ENCODE data around the gene RPS19BP1.
A peak's percentile ranks its signal among the peaks of the same experiment; 100 is the strongest.

Gene RPS19BP1

DNA sequence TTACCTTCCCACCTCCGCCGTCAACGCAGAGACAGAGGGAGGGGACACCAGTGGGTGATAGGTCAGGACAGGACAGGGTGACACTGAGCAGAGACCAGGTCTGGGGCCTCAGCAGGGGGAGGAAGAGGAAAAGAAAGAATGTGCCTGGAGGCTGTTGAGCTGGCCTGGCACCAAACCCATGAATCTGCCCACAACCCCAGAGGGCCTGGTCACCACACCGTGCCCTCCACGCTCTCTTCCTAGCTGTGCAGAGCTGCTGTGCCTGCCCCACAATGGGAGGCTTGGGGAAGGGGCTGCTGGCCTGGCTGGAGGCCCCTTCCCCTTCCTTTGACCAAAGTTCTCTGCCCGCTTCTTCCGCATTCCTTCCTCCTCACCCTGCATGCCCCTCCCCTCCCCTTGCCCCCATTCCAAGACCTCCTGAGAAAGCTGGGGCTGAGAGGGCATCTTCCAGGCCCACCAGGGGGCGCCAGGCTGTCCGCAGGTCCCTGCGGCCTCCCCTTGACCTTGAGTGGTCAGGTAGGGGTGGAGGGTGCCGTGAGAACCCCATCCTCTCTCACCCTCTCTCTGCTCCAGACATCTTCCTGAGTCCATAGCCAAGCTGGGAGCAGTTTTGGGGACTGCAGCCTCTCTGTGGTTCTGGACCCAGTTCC, 27.0 kb upstream of the RPS19BP1 start:
- peak; percentile 28 for DNase-seq (ENCODE audit: low spot score)

GRCh38 chr22:39558950-39559349, 26.4 kb upstream of the RPS19BP1 start:
- DNase-seq (ENCODE audit: low spot score) = no peak

GRCh38 chr22:39558254-39558727, 25.7 kb upstream of the RPS19BP1 start:
- no peak for DNase-seq (ENCODE audit: low spot score)

DNA sequence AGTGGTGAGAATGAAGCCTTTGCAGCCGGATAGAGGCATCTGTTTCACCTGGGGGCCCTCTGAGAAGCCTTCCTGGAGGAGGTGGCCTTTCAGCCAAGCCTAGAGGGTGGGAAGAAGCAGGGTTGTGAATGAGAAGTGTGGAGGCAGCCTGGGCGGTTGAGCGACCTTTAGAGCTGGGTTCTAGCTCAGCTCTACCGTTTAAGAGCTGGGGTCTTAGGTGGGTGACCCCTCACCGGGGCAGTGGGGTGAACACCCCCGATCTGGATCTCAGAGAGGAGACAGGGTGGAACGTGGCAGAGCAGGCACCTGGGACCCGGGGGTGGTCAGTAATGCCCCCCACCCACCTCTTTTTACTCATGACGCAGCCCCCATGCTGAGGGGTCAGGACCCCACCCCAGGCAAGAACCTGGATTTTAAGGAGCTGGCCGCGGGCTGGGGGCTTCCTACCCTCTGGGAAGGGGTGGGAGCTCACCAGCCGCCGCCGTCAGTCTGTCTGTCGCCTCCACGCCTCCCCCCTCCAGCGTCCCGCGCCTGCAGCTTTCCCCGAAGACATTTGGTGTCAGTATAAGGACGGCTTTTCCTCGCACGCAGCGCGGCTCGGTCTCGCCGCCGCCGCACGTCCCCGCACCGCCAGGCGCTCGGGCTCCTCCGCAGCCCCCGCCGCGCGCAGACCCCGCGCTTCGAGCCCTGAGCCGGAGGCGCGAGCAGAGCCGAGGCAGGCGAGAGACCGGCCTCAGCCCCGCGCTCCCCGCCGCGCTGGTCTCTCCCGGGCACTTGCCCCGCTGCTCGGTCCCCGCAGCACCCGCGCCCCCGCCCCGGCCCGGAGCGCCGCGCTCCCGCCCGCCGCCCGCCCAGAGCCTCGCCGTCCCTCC, 24.7 kb upstream of the RPS19BP1 start:
- DNase-seq (ENCODE audit: low spot score) = no peak

DNA sequence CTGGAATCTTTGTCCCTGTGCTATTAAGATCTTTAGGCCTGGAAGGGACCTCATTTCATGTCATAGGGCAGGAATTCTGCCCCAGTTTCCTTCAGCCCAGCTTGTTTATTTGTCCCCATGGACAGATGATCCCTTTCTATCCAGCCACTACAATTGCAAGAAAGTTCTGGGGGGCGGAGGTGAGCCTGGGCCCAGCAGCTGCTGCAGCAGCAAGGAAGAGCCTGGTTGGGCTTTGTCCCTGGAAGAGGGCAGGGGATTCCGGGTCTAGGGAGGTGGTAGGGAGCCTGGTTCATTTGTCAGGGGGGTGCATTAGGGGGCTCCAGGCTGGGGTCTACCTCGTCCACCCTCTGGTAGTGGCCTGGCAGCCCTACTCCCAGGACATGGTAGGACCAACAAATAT, 21.6 kb upstream of the RPS19BP1 start:
- DNase-seq (ENCODE audit: low spot score) = no peak

- DNase-seq (ENCODE audit: low spot score) = no peak
Observed at GRCh38 chr22:39553429-39553828, 20.9 kb upstream of the RPS19BP1 start.

DNA sequence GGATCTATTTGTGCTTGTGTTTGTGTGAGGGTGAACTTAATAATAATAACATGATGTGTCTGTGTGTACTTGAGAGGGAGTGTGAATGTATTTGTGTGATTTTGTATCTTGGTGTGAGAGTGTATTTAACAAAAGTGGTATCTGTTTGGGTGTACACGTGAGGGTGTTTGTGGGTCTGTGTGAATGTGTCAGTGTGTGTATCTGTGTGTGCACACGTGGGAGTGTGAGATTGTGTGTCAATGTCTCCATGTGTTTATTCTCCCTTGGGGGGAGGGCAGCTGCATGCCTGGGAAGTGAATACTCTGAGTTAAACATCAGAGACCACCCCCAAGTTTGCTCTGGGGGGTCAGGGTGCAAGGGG, 15.0 kb upstream of the RPS19BP1 start:
- no peak for DNase-seq (ENCODE audit: low spot score)

- DNase-seq (ENCODE audit: low spot score) = no peak
Observed at GRCh38 chr22:39546889-39547586, 14.5 kb upstream of the RPS19BP1 start.

GRCh38 chr22:39545386-39546365, 13.1 kb upstream of the RPS19BP1 start:
- no peak for DNase-seq (ENCODE audit: low spot score)

DNA sequence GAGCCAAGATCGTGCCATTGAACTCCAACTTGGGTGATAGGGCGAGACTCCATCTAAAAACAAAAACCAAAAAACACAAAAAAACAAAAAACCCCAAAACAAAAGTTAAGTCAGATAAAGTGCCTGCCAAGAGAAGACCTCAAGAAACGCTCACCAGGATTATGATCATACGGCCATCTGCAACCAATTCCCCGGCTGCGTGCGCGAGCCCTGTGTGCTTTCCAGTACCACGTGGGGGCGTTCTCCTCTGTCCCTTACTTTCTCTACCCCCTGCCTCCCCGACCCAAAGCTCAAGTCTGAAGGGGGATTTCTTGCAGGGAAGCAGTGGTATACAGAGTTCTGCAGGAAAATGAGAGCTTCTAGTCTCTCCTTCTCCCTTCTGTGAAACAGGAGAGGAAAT, 10.5 kb upstream of the RPS19BP1 start:
- DNase-seq (ENCODE audit: low spot score) = peak; percentile 62

- DNase-seq (ENCODE audit: low spot score) = no peak
Observed at GRCh38 chr22:39537975-39538374, 5.4 kb upstream of the RPS19BP1 start.

DNA sequence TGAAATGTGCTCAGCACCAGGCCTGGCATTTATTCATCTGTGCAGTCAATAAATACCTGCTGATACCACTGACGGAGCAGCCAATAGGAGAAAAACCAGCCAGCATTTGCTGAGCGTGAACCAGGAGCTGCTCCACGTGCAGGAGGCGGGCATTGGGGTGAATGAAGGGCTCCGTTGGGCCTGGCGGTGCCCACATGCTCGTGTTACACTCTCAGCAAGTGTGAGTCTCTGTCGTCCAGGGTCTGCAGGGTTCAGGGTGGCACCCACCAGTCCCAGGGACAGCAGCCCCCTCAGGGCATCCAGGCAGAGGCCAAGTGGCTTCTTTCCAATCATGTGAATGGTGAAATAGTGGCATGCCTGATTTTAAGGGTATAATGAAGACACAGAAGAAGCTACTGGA, 4.2 kb upstream of the RPS19BP1 start:
- no peak for DNase-seq (ENCODE audit: low spot score)

DNA sequence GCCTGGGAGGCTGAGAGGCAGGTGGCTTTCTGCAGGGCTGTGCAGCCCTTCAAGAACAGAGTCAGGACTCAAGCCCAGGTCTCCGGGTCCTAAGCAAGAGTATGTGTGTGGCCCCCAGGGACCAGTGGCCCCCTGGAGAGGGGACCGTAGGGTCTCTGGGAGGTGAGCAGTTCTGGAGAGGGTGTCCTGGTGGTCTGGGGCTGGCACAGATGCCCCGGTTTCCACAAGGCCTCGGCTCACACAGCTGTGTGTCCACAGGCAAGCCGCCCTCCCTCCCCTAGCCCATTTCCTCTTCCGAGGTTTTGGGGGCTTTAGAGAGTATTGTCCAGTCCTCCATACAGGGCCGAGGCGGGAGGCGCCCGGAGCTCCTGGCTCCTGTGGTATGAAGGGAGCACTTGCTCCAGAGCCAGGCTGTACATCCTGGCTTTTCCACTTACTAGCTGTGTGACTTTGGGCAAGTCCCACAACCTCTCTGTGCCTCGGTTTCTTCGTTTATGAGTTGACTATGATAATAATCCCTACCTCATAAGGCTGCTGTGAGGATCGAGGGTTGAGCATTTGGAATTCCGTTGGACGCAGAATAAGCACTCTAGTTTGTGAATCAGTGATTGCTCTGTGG, 3.4 kb upstream of the RPS19BP1 start:
- DNase-seq (ENCODE audit: low spot score) = no peak

DNA sequence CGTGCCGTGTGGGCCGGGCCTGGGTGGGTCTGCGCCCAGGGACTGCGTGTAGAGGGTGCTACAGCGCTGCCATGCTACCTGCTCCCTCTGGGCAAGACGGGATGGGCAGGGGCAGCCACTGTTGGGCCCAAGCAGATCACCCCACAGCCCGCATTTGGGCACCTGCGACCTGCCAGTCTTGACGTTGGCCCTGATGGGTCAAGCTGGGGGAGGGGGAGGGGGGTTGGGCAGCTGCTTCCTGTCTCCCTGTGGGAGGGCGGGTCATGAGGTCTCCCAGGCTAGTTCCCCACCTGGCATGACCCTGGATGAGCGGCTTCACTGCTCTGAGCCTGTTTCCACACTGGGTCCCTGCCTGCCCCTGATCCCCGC, 2.8 kb upstream of the RPS19BP1 start:
- DNase-seq (ENCODE audit: low spot score) = no peak

GRCh38 chr22:39534591-39535356, 2.2 kb upstream of the RPS19BP1 start:
- peak; percentile 79 for DNase-seq (ENCODE audit: low spot score)

DNA sequence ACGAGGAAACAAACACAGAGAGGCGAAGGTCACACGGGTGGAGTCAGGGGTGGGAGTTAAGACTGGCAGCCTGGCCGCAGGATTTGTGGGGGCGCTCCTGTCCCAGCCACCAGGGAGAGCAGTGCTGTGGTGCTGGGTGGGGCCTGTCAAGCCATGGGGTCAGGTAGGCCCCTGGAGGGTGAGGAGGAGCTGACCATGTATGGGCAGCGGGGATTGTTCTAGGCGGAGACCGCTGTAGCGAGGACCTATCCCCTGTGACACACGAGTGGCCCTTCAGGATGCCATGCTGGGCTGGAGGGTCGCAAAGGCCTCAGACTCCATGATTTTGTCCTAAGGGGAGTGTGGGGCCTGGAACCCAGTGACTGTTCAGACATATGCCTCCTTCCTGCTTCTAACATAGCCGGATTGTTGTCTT, 1.6 kb upstream of the RPS19BP1 start:
- DNase-seq (ENCODE audit: low spot score) = no peak

DNA sequence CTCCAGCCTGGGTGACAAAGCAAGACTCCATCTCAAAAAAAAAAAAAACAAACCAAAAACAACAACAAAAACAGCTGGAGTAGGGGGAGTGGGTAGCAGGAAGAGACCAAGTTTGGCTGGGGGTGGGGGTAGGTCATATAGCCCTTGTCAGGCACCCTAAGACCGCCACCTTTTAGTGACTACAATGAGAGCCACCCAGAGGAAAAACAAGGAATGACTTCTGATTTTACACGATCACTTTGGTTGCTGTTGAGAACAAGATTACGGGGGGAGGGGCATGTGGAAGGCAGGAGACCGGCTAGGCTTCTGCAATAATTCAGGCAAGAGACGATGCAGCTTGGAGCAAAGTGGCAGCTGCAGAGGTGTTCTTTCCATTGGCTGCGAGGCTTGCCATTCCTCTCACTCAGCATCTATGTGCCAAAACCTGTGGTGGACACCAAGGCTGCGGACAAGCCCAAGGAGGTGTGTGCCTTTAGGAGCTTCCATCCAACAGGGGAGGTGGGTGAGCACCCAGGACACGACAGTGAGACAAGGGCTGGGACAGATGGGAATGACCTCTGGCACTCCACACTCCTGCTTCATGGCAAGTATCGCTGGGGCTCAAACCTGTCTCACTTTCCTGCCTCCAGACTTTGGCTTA, 1.7 kb downstream of the RPS19BP1 start:
- peak; percentile 80 for DNase-seq (ENCODE audit: low spot score)

- DNase-seq (ENCODE audit: low spot score) = no peak
Observed at GRCh38 chr22:39530116-39530515, 2.4 kb downstream of the RPS19BP1 start.

- DNase-seq (ENCODE audit: low spot score) = no peak
Observed at GRCh38 chr22:39529487-39529851, 3.1 kb downstream of the RPS19BP1 start.

Measured in NAMALWA (cell line).